HL-60/S4 (cell line): ENCODE results near the gene C1orf87.
"Not testable (repeated sequence)": the region's sequence is repeated elsewhere in the genome, so short reads cannot be mapped to it uniquely, and the experiment has no call there.

Source experiments
- in situ Hi-C: fragments of 300-500 bp; cut with MboI; formaldehyde crosslinking; loops from 2 replicates; pipeline ENCODE4 v1.14.3; 2022; ENCODE audit warnings: low sequenced_read_pairs

The C1orf87 gene

DNA sequence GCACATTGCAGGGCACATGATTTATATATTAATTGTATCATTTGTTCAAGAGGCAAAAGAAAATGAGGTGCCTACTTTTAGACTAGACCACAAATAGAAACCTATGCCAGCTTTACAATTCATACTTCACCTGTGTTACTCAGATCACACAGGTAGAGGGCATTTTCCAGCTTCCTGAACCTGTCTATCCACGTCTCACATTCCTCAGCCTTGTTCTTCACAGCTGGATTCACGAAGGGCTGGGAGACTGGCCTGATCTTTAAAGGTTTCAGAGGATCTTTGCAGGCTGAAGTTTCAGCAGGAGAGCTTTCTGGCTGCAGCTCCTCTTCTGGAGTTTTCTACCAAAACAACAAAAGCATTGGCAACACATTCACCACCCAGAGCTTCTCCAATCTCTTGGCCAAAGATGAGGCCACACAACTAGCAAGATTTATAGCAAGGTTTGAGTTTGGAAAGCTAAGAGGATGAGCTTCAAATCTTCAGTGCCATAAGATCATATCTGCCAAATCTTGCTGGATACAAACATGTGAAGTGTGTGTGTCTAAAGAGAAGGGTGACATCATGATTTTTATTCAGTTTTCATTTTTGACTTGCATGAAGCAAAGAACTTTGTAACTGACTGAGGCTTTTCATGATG lies 76.0 kb downstream of the C1orf87 start:
- in situ Hi-C loops: loop anchor here (25.0 kb wide), 1 partner anchor 1865 kb away; no protein-coding TSS in a partner anchor

DNA sequence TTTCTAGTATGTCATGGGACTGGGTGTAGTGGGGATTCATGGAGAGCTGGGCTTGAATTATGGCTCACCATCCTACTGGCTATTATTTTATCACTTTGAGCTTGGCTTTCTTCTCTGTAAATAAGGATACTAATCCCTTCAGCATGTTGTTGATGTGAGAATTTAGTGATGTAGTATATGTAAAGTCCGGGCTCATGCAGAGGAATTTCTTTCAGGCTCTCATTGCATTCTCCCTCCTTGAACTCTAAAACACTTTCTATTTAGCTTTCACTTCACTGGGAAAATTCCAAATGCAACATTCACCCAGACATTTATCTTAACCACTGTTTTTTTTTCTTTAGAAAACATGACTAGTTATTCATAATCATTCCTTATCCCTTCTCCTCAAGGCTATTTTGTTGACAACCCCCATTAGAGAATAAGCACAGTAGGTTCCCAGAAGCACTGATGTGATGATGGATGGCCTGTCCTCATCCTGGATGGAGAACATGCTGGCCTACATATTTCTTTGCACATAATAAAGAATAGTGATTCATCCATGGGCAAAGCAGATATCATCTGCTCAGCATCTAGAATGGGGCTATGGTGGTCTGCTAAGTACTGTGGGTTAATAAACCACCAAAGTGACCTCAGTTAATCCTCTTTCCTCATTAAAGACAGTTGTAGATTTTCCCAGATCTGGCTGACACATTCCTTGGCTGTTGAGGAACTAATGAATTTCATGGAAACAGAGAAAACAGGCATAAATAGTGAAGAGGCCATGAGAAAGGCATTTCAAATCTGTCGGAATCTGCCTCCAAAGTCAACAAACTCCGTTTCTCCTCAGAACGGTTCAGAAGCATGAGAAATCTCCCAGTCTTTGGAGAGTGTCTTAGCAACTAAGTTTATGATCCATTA lies 79.0 kb downstream of the C1orf87 start:
- in situ Hi-C loops: loop anchor here (25.0 kb wide), 1 partner anchor 1868 kb away; no protein-coding TSS in a partner anchor

DNA sequence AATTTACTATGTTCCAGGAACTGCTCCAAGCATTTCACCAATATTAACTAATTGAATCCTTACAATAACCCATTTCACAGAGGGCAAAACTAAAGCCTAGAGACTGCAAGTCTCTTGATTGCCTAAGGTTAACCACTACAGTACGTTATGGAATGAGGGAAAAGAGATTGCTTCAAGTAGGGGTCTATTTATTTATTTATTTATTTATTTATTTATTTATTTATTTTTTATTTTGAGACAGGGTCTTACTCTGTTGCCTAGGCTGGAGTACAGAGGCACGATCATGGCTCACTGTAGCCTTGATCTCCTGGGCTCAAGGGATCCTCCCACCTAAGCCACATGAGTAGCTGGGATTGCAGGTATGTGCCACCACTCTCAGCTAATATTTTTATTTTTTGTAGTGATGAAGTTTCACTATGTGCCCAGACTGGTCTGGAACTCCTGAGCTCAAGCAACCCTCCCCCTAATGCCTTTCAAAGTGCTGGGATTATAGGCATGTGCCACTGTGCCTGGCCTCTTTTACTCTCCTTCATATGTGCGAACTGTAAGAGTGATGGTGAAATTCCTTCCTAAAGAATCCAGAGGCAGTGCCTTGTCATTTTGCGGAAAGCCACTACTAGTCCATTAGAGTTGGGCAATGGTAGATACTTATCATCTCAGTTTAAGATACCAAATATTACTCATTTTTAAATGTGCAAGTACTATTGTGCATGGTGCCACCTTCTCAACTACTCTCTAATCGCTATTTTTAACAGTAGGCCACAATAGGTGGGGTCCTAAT lies 81.3 kb downstream of the C1orf87 start:
- in situ Hi-C loops: loop anchor here (25.0 kb wide), 1 partner anchor 1870 kb away; no protein-coding TSS in a partner anchor

- in situ Hi-C loops: loop anchor here (25.0 kb wide), 1 partner anchor 1872 kb away; no protein-coding TSS in a partner anchor
These were observed 83.1 kb downstream of the C1orf87 start for GRCh38 chr1:59990470-59990869.

- in situ Hi-C loops: loop anchor here (25.0 kb wide), 1 partner anchor 1876 kb away; no protein-coding TSS in a partner anchor
These were observed 86.9 kb downstream of the C1orf87 start for GRCh38 chr1:59986516-59987310.

- in situ Hi-C loops: loop anchor here (25.0 kb wide), 1 partner anchor 1876 kb away; no protein-coding TSS in a partner anchor
These were observed 87.6 kb downstream of the C1orf87 start for GRCh38 chr1:59985911-59986515.

DNA sequence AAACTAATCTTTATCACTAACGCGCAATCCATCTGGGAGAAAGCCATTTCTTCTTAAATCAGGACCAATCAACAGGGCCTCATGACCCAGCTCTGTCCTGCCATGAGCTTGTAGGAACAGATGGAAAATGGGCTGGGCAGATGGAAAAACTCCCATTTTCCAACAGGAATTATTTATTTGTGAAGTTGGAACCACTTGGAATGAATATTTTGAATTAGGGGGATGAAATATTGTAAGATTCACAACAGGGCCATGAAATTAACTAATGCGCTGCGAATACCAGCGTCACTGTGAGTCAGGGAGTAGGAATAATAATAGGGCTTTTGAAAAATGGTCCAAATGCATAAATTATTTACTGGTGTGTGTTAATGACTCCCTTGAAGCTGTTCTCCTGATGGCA lies 93.9 kb downstream of the C1orf87 start:
- in situ Hi-C loops: loop anchor here (25.0 kb wide), 1 partner anchor 1883 kb away; no protein-coding TSS in a partner anchor

- in situ Hi-C loops: loop anchor here (25.0 kb wide), 1 partner anchor 1884 kb away; no protein-coding TSS in a partner anchor
These were observed 95.1 kb downstream of the C1orf87 start for GRCh38 chr1:59978511-59978910.

DNA sequence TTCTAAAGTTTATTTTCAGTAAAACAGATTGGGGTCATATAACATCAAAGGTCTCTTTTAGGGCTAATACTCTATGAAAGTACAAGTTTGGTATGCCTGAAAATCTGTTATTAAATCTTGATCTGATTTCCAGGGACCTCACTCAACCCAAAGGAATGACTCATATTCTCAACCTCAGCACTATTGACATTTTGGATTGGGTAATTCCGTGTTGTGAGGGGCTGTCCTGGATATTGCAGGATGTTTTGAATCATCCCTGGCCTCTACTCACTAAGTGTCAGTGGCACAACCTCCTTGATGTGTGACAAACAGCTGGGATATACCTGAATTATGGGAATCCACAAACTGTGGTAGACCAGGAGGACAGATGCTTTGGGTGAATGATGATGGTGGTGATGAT lies 95.5 kb downstream of the C1orf87 start:
- in situ Hi-C loops: loop anchor here (25.0 kb wide), 1 partner anchor 1884 kb away; no protein-coding TSS in a partner anchor

GRCh38 chr1:59977075-59977410 lies 96.5 kb downstream of the C1orf87 start:
- in situ Hi-C loops: loop anchor here (25.0 kb wide), 1 partner anchor 1885 kb away; no protein-coding TSS in a partner anchor

GRCh38 chr1:59976194-59977074 lies 97.1 kb downstream of the C1orf87 start:
- in situ Hi-C loops: loop anchor here (25.0 kb wide), 1 partner anchor 1886 kb away; no protein-coding TSS in a partner anchor

GRCh38 chr1:59973719-59974118 lies 99.9 kb downstream of the C1orf87 start:
- in situ Hi-C loops: no loop called here

- in situ Hi-C loops: no loop called here
These were observed 101.2 kb downstream of the C1orf87 start for GRCh38 chr1:59972216-59972927.

- in situ Hi-C loops: no loop called here
These were observed 102.1 kb downstream of the C1orf87 start for GRCh38 chr1:59971464-59971911.

GRCh38 chr1:59969542-59970175 lies 103.9 kb downstream of the C1orf87 start:
- in situ Hi-C loops: not testable (repeated sequence)

- in situ Hi-C loops: not testable (repeated sequence)
These were observed 104.8 kb downstream of the C1orf87 start for GRCh38 chr1:59968746-59969145.

GRCh38 chr1:59967780-59968179 lies 105.8 kb downstream of the C1orf87 start:
- in situ Hi-C loops: no loop called here
